ENCODE measurements around the gene IL12RB2.

GRCh38 chr1:67439277-67440029 is 131.8 kb downstream of the IL12RB2 start:
- TF ChIP-seq, protein P1, sequence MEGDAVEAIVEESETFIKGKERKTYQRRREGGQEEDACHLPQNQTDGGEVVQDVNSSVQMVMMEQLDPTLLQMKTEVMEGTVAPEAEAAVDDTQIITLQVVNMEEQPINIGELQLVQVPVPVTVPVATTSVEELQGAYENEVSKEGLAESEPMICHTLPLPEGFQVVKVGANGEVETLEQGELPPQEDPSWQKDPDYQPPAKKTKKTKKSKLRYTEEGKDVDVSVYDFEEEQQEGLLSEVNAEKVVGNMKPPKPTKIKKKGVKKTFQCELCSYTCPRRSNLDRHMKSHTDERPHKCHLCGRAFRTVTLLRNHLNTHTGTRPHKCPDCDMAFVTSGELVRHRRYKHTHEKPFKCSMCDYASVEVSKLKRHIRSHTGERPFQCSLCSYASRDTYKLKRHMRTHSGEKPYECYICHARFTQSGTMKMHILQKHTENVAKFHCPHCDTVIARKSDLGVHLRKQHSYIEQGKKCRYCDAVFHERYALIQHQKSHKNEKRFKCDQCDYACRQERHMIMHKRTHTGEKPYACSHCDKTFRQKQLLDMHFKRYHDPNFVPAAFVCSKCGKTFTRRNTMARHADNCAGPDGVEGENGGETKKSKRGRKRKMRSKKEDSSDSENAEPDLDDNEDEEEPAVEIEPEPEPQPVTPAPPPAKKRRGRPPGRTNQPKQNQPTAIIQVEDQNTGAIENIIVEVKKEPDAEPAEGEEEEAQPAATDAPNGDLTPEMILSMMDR (IDR thresholded peaks at IDR 0.05), result no peak
- no peak for TF ChIP-seq POLR2A (IDR thresholded peaks at IDR 0.05)
